GM11168 (cell line): Measurements from ENCODE around the gene CHMP4B.

Experiments used
- in situ Hi-C: fragments of 300-500 bp; cut with MboI; formaldehyde crosslinking; loops from one replicate; pipeline ENCODE4 v1.12.0; 2022; ENCODE audit warnings: low sequenced_read_pairs; ENCODE audit not compliant: unreplicated experiment

Gene CHMP4B

GRCh38 chr20:33881989-33882388 lies 70.8 kb downstream of the CHMP4B start:
- in situ Hi-C loops: no loop called here

DNA sequence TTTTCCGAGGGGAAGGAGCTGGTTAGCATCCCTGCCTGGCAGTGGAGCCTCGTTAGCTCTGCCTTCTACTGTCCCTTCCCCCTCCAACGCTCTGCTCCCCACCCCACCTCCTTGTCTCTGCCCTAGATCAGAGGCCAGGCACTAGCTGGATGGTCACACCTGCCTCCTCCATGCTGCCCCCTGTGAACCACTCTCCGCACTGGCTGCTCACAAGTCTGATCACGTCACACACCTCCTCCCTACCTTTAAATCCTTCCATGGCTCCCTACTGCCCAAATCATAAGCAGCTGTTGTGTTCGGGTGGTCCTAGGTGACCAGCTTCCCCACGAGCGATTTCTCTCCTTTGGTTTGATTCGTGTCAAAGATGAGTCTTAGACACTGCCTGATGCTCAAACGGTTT lies 71.3 kb downstream of the CHMP4B start:
- in situ Hi-C loops: no loop called here

DNA sequence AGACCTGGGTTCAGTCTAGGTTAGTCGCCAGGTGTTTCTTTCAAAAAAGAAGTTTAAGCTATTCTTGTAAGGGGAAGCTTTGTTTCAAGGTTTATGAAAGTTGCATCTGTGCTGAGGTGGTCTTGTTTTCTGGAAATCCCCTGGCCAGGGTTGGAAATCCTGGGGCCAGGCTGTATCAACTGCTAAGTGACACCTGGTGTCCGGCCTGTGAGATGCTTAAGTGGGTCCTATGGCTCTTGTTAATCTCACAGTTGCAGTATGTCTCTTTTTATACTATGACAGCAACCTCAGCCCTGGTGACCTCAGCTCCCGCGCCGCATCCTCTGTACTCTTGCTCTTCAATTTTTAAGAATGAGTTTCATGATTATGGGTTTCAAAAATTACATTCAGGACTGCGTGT lies 72.0 kb downstream of the CHMP4B start:
- in situ Hi-C loops: no loop called here

DNA sequence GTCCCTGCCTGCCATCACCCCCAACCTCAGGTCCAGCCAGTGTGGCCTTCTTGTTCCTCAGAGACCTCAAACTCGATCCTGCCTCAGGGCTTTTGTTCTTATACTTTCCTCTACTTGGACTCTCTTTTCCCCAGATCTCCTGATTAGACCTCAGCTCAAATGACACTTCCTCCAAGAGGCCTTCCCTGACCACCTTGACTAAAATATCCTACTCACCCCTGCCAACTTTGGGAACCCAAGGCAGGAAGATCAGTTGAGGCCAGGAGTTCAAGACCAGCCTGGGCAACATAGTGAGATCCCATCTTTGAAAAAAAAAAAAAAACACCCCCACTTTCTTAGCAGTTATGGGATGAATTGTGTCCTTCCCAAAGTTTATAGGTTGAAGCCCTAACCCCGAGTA lies 73.5 kb downstream of the CHMP4B start:
- in situ Hi-C loops: no loop called here

DNA sequence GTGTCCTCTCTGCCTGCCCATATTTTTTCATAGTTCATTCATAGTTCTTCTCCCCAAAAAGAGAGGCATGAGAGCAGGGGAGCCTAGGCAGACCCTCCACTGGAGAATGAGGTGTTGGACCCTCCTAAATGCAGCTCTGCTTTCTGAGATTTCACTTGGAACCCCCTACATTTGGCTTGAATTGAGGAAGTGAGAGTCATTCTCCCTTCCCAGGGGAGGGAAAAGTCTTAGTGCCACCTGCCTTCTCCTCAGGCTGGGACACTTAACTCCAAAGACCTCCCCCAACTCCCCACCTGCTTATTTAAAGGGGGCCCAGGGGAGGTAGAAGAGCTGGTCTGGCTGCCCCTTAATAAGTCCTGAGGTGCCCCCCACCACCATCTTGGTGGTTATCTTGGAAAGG lies 78.2 kb downstream of the CHMP4B start:
- in situ Hi-C loops: no loop called here

GRCh38 chr20:33890557-33890956 lies 79.4 kb downstream of the CHMP4B start:
- in situ Hi-C loops: no loop called here

GRCh38 chr20:33893314-33893713 lies 82.2 kb downstream of the CHMP4B start:
- in situ Hi-C loops: no loop called here

GRCh38 chr20:33894798-33895197 lies 83.7 kb downstream of the CHMP4B start:
- in situ Hi-C loops: no loop called here

DNA sequence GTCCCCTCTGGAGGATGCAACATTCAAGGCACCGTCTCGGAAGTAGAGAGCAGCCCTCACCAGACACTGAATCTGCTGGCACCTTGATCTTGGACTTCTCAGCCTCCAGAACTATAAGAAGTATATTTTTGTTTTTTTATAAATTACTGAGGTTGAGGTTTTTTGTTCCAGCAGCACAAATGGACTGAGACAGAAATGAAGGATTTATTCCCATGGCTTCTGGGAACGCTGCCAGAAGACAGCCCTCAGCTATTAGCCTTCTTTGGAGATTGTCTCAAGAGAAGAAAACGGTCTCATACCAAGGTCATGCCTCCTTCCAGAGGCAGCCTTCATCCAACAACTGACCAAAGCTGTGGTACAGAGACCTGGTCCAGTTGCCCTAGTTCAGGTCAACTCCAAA lies 85.4 kb downstream of the CHMP4B start:
- in situ Hi-C loops: no loop called here

- in situ Hi-C loops: no loop called here
These were observed 86.3 kb downstream of the CHMP4B start for GRCh38 chr20:33897313-33897912.

DNA sequence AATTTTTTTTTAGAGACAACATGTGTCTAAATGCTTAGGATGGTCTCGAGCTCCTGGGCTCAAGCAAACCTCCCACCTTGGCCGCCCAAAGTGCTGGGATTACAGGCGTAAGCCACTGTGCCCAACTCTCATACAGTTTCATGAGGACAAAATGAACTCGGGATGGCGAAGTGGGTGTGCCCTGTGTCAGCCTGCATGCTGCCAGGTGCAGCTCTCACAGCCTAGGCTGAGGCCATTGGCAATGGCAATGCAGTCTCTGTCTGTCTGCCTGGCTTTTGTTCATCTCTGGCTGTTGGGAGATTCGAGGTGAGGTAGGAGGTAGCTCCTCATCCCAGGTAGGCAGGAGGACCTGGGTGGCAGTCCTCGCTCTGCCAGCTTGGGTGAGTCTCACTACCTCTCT lies 88.0 kb downstream of the CHMP4B start:
- in situ Hi-C loops: no loop called here

DNA sequence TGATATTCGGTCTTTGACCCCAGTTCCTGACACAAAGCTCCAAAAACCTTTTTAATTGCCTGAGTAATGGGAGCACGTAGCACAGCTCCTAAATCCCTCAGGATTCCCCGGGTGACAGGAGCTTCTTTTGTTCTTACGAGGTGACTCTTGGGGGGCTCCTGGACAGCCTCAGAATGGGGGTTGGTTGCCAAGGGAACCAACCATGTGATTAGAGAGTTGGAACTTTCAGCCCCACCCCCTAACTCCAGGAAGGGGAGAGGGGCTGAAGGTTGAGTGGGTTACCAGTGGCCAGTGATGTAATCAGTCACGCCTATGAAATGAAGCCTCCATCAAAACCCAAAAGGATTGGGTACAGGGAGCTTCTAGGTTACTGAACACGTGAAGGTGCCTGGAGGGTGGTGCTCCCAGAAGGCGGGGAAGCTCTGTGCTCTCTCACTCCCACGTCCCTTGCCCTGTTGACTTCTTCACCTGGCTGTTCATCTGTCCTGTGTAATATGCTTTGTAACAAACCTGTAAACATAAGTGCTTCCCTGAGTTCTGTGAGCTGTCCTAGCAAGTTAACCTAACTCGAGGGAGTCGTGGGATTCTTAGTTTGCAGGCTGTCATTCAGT lies 89.5 kb downstream of the CHMP4B start:
- in situ Hi-C loops: no loop called here

- in situ Hi-C loops: no loop called here
These were observed 90.0 kb downstream of the CHMP4B start for GRCh38 chr20:33901132-33901523.

GRCh38 chr20:33902011-33902410 lies 90.9 kb downstream of the CHMP4B start:
- in situ Hi-C loops: no loop called here
